GM18526 (cell line): ENCODE measurements around the gene AGBL1.

ENCODE experiments used
- POLR2A ChIP-seq: IDR thresholded peaks from 3 replicates; pipeline ENCODE4 v1.6.1; 2011; ENCODE audit not compliant: insufficient read length; ENCODE audit errors: extremely low read depth

Gene AGBL1

GRCh38 chr15:86079508-86080266 lies at the start of gene AGBL1:
TSS of gene AGBL1 (plus strand) at chr15:86079871.
- no peak for TF ChIP-seq POLR2A

- TF ChIP-seq POLR2A = no peak
These were observed 44.8 kb upstream of the AGBL1 start for GRCh38 chr15:86034904-86035303.

- no peak for TF ChIP-seq POLR2A
These were observed 43.4 kb upstream of the AGBL1 start for GRCh38 chr15:86036243-86036642.

- TF ChIP-seq POLR2A = no peak
These were observed 41.2 kb upstream of the AGBL1 start for GRCh38 chr15:86038491-86038890.

GRCh38 chr15:86040356-86041033 lies 39.2 kb upstream of the AGBL1 start:
- no peak for TF ChIP-seq POLR2A

GRCh38 chr15:86041399-86041798 lies 38.3 kb upstream of the AGBL1 start:
- TF ChIP-seq POLR2A = no peak

GRCh38 chr15:86042226-86042625 lies 37.4 kb upstream of the AGBL1 start:
- TF ChIP-seq POLR2A = no peak

- no peak for TF ChIP-seq POLR2A
These were observed 34.7 kb upstream of the AGBL1 start for GRCh38 chr15:86044981-86045380.

- TF ChIP-seq POLR2A = no peak
These were observed 25.3 kb upstream of the AGBL1 start for GRCh38 chr15:86054338-86054737.

- no peak for TF ChIP-seq POLR2A
These were observed 24.0 kb upstream of the AGBL1 start for GRCh38 chr15:86055688-86056087.

- TF ChIP-seq POLR2A = no peak
These were observed 19.8 kb upstream of the AGBL1 start for GRCh38 chr15:86059851-86060250.

GRCh38 chr15:86060674-86061073 lies 19.0 kb upstream of the AGBL1 start:
- TF ChIP-seq POLR2A = no peak

GRCh38 chr15:86061581-86061980 lies 18.1 kb upstream of the AGBL1 start:
- TF ChIP-seq POLR2A = no peak

GRCh38 chr15:86062646-86063243 lies 16.9 kb upstream of the AGBL1 start:
- no peak for TF ChIP-seq POLR2A

GRCh38 chr15:86063356-86064095 lies 16.1 kb upstream of the AGBL1 start:
- TF ChIP-seq POLR2A = no peak
